ENCODE measurements around the gene OSR1.

OSR1 gene

GRCh38 chr2:19359456-19359855 is 1.0 kb upstream of the OSR1 start:
- Histone ChIP-seq H3K4me3 (ENCODE audit: control insufficient read depth in 1 of 7, extremely low read depth in 1 of 7, insufficient read depth in 4 of 7, low read depth in 2 of 7, low read length in 6 of 7) (no peak overlapping the region), H3K9me3 (ENCODE audit: control extremely low read depth in 1 of 5, control insufficient read depth in 4 of 5, insufficient read depth in 2 of 5, low read depth in 1 of 5, low read length in 4 of 5) (peaks cover 0 to 3% (median 0%) of the 10 kb centered on the region in 5 experiments), H3K36me3 (ENCODE audit: control insufficient read depth in 4 of 4, insufficient read depth in 4 of 4, low read length in 3 of 4) (no peaks in the 10 kb centered on the region), H3K4me1 (ENCODE audit: control extremely low read depth in 1 of 4, control insufficient read depth in 4 of 4, insufficient read depth in 4 of 4, low read length in 3 of 4) (peaks cover 8 to 45% (median 31%) of the 10 kb centered on the region in 4 experiments), H3K27me3 (replicated peaks in 2 of 5; ENCODE audit: control insufficient read depth in 4 of 5, insufficient read depth in 5 of 5, low read length in 4 of 5) (peaks cover 21 to 99% (median 79%) of the 10 kb centered on the region in 5 experiments), H3K27ac (ENCODE audit: insufficient read depth in 1 of 2, low read depth in 1 of 2, low read length in 2 of 2, poor library complexity in 1 of 2, severe bottlenecking in 2 of 2) (no peak overlapping the region)
- ChIA-PET CTCF (interaction anchor here (1.4 to 5.3 kb wide), 2 partner anchors 10 to 839 kb away, joined by 7 to 63 read pairs; no protein-coding TSS in a partner anchor), POLR2A (interaction anchor here (0.5 kb wide), 1 partner anchor 478 kb away, joined by 3 read pairs; no protein-coding TSS in a partner anchor)
- DNase-seq: no peak
- 56% methylated on average over 3 of the region's 4 CpGs for WGBS (ENCODE audit: insufficient coverage)

- DNase-seq: no peak
- WGBS (ENCODE audit: insufficient coverage): 4% methylated on average over 14 of the region's 14 CpGs
- Histone ChIP-seq H3K4me3 (ENCODE audit: control insufficient read depth in 1 of 7, extremely low read depth in 1 of 7, insufficient read depth in 4 of 7, low read depth in 2 of 7, low read length in 6 of 7) (no peak overlapping the region), H3K9me3 (ENCODE audit: control extremely low read depth in 1 of 5, control insufficient read depth in 4 of 5, insufficient read depth in 2 of 5, low read depth in 1 of 5, low read length in 4 of 5) (peaks cover 0 to 5% (median 0%) of the 10 kb centered on the region in 5 experiments), H3K4me1 (ENCODE audit: control extremely low read depth in 1 of 4, control insufficient read depth in 4 of 4, insufficient read depth in 4 of 4, low read length in 3 of 4) (peaks cover 8 to 45% (median 31%) of the 10 kb centered on the region in 4 experiments), H3K27ac (ENCODE audit: insufficient read depth in 1 of 2, low read depth in 1 of 2, low read length in 2 of 2, poor library complexity in 1 of 2, severe bottlenecking in 2 of 2) (no peak overlapping the region), H3K36me3 (ENCODE audit: control insufficient read depth in 4 of 4, insufficient read depth in 4 of 4, low read length in 3 of 4) (no peaks in the 10 kb centered on the region), H3K27me3 (replicated peaks in 2 of 5; ENCODE audit: control insufficient read depth in 4 of 5, insufficient read depth in 5 of 5, low read length in 4 of 5) (peaks cover 21 to 99% (median 79%) of the 10 kb centered on the region in 5 experiments)
- POLR2A ChIA-PET: no interaction called here
- CTCF ChIA-PET: interaction anchor here (1.4 to 5.3 kb wide), 2 partner anchors 9 to 838 kb away, joined by 7 to 63 read pairs; no protein-coding TSS in a partner anchor
Measured at GRCh38 chr2:19359021-19359357, 566 bp upstream of the OSR1 start.

GRCh38 chr2:19357402-19358241 is 801 bp downstream of the OSR1 start:
- ChIA-PET CTCF (interaction anchor here (5.3 kb wide), 1 partner anchor 8 kb away, joined by 63 read pairs; no protein-coding TSS in a partner anchor), POLR2A (no interaction called here)
- Histone ChIP-seq H3K4me1 (ENCODE audit: control extremely low read depth in 1 of 4, control insufficient read depth in 4 of 4, insufficient read depth in 4 of 4, low read length in 3 of 4) (peaks cover 6 to 38% (median 25%) of the 10 kb centered on the region in 4 experiments), H3K9me3 (ENCODE audit: control extremely low read depth in 1 of 5, control insufficient read depth in 4 of 5, insufficient read depth in 2 of 5, low read depth in 1 of 5, low read length in 4 of 5) (peaks cover 0 to 16% (median 0%) of the 10 kb centered on the region in 5 experiments), H3K36me3 (ENCODE audit: control insufficient read depth in 4 of 4, insufficient read depth in 4 of 4, low read length in 3 of 4) (no peaks in the 10 kb centered on the region), H3K27ac (ENCODE audit: insufficient read depth in 1 of 2, low read depth in 1 of 2, low read length in 2 of 2, poor library complexity in 1 of 2, severe bottlenecking in 2 of 2) (no peak overlapping the region), H3K27me3 (replicated peaks in 2 of 5; ENCODE audit: control insufficient read depth in 4 of 5, insufficient read depth in 5 of 5, low read length in 4 of 5) (peaks cover 19 to 99% (median 77%) of the 10 kb centered on the region in 5 experiments), H3K4me3 (ENCODE audit: control insufficient read depth in 1 of 7, extremely low read depth in 1 of 7, insufficient read depth in 4 of 7, low read depth in 2 of 7, low read length in 6 of 7) (peak overlapping the region in 4 of 7 experiments; percentile 19 to 56 (median 48))
- no peak for DNase-seq
- WGBS (ENCODE audit: insufficient coverage): 3% methylated on average over 43 of the region's 45 CpGs

- WGBS (ENCODE audit: insufficient coverage): 6% methylated on average over 54 of the region's 54 CpGs
- Histone ChIP-seq H3K27me3 (replicated peaks in 2 of 5; ENCODE audit: control insufficient read depth in 4 of 5, insufficient read depth in 5 of 5, low read length in 4 of 5) (peaks cover 12 to 99% (median 78%) of the 10 kb centered on the region in 5 experiments), H3K36me3 (ENCODE audit: control insufficient read depth in 4 of 4, insufficient read depth in 4 of 4, low read length in 3 of 4) (no peaks in the 10 kb centered on the region), H3K4me1 (ENCODE audit: control extremely low read depth in 1 of 4, control insufficient read depth in 4 of 4, insufficient read depth in 4 of 4, low read length in 3 of 4) (peaks cover 0 to 35% (median 19%) of the 10 kb centered on the region in 4 experiments), H3K9me3 (ENCODE audit: control extremely low read depth in 1 of 5, control insufficient read depth in 4 of 5, insufficient read depth in 2 of 5, low read depth in 1 of 5, low read length in 4 of 5) (peaks cover 0 to 16% (median 0%) of the 10 kb centered on the region in 5 experiments), H3K4me3 (ENCODE audit: control insufficient read depth in 1 of 7, extremely low read depth in 1 of 7, insufficient read depth in 4 of 7, low read depth in 2 of 7, low read length in 6 of 7) (peak overlapping the region in 2 of 7 experiments; percentile 36 to 39), H3K27ac (ENCODE audit: insufficient read depth in 1 of 2, low read depth in 1 of 2, low read length in 2 of 2, poor library complexity in 1 of 2, severe bottlenecking in 2 of 2) (no peak overlapping the region)
- no peak for DNase-seq
- ChIA-PET POLR2A (no interaction called here), CTCF (no interaction called here)
Measured at GRCh38 chr2:19356545-19357401, 1.6 kb downstream of the OSR1 start.

GRCh38 chr2:19355931-19356544 is 2.4 kb downstream of the OSR1 start:
- DNase-seq: no peak
- POLR2A ChIA-PET: no interaction called here
- no peak overlapping the region for H3K27ac ChIP-seq (ENCODE audit: insufficient read depth in 1 of 2, low read depth in 1 of 2, low read length in 2 of 2, poor library complexity in 1 of 2, severe bottlenecking in 2 of 2)
- CTCF ChIA-PET: interaction anchor here (0.8 kb wide), 1 partner anchor 9 kb away, joined by 4 read pairs; no protein-coding TSS in a partner anchor
- 9% methylated on average over 23 of the region's 35 CpGs for WGBS (ENCODE audit: insufficient coverage)
- H3K4me3 ChIP-seq (ENCODE audit: control insufficient read depth in 1 of 7, extremely low read depth in 1 of 7, insufficient read depth in 4 of 7, low read depth in 2 of 7, low read length in 6 of 7): peak overlapping the region in 2 of 7 experiments; percentile 36 to 39
- H3K36me3 ChIP-seq (ENCODE audit: control insufficient read depth in 4 of 4, insufficient read depth in 4 of 4, low read length in 3 of 4): no peaks in the 10 kb centered on the region
- peaks cover 0 to 16% (median 0%) of the 10 kb centered on the region in 5 experiments for H3K9me3 ChIP-seq (ENCODE audit: control extremely low read depth in 1 of 5, control insufficient read depth in 4 of 5, insufficient read depth in 2 of 5, low read depth in 1 of 5, low read length in 4 of 5)
- H3K4me1 ChIP-seq (ENCODE audit: control extremely low read depth in 1 of 4, control insufficient read depth in 4 of 4, insufficient read depth in 4 of 4, low read length in 3 of 4): peaks cover 0 to 31% (median 15%) of the 10 kb centered on the region in 4 experiments
- H3K27me3 ChIP-seq (replicated peaks in 2 of 5; ENCODE audit: control insufficient read depth in 4 of 5, insufficient read depth in 5 of 5, low read length in 4 of 5): peaks cover 12 to 99% (median 73%) of the 10 kb centered on the region in 5 experiments

GRCh38 chr2:19355416-19355821 is 3.0 kb downstream of the OSR1 start:
- POLR2A ChIA-PET: no interaction called here
- H3K4me3 ChIP-seq (ENCODE audit: control insufficient read depth in 1 of 7, extremely low read depth in 1 of 7, insufficient read depth in 4 of 7, low read depth in 2 of 7, low read length in 6 of 7): no peak overlapping the region
- H3K9me3 ChIP-seq (ENCODE audit: control extremely low read depth in 1 of 5, control insufficient read depth in 4 of 5, insufficient read depth in 2 of 5, low read depth in 1 of 5, low read length in 4 of 5): peaks cover 0 to 16% (median 0%) of the 10 kb centered on the region in 5 experiments
- no peak overlapping the region for H3K27ac ChIP-seq (ENCODE audit: insufficient read depth in 1 of 2, low read depth in 1 of 2, low read length in 2 of 2, poor library complexity in 1 of 2, severe bottlenecking in 2 of 2)
- no peaks in the 10 kb centered on the region for H3K36me3 ChIP-seq (ENCODE audit: control insufficient read depth in 4 of 4, insufficient read depth in 4 of 4, low read length in 3 of 4)
- CTCF ChIA-PET: interaction anchor here (0.8 kb wide), 1 partner anchor 10 kb away, joined by 4 read pairs; no protein-coding TSS in a partner anchor
- 15% methylated on average over 18 of the region's 18 CpGs for WGBS (ENCODE audit: insufficient coverage)
- peaks cover 0 to 36% (median 19%) of the 10 kb centered on the region in 4 experiments for H3K4me1 ChIP-seq (ENCODE audit: control extremely low read depth in 1 of 4, control insufficient read depth in 4 of 4, insufficient read depth in 4 of 4, low read length in 3 of 4)
- no peak for DNase-seq
- peaks cover 12 to 99% (median 72%) of the 10 kb centered on the region in 5 experiments for H3K27me3 ChIP-seq (replicated peaks in 2 of 5; ENCODE audit: control insufficient read depth in 4 of 5, insufficient read depth in 5 of 5, low read length in 4 of 5)
